ENCODE measurements around the gene MRPL3. TPM values are rescaled to one million over a fixed set of nuclear protein-coding genes. Genes with fewer than 3 reads are reported as not detected.

Gene MRPL3
- total RNA-seq, 1 experiment from 2014 or later: 164 TPM

DNA sequence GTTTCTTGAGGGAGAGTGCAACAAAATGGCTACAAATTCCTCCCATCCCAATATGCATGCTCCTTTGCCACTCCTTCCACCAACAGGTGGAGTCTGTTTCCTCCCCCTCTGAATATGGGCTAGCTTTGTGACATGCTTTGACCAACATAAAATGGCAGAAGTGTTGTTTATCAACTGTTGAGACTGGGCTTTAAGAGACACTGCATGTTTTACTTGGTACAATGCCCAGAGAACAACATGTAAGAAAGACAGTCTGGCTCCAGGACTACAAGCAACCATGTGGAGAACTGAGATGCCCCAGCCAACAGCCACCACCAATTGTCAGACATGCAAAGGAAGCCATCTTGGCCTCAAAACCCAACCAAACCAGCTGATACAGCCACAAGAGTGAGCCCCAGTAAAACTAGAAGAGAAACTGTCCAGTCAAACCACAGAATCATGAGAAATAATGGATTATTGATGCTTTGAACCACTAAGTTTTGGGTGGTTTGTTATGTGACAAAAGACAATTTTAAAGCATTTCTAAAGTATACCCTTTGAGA, 80.7 kb downstream of the MRPL3 start:
- no peaks in the 10 kb centered on the region for H3K27me3 ChIP-seq (replicated peaks)
- H3K4me3 ChIP-seq: no peak overlapping the region
- H3K4me1 ChIP-seq (replicated peaks): no peaks in the 10 kb centered on the region
- no peaks in the 10 kb centered on the region for H3K9me3 ChIP-seq (replicated peaks)
- no peak for DNase-seq (ENCODE audit: low read depth in 1 of 2, low spot score in 2 of 2)
- no peaks in the 10 kb centered on the region for H3K36me3 ChIP-seq
- no peak overlapping the region for H3K27ac ChIP-seq

DNA sequence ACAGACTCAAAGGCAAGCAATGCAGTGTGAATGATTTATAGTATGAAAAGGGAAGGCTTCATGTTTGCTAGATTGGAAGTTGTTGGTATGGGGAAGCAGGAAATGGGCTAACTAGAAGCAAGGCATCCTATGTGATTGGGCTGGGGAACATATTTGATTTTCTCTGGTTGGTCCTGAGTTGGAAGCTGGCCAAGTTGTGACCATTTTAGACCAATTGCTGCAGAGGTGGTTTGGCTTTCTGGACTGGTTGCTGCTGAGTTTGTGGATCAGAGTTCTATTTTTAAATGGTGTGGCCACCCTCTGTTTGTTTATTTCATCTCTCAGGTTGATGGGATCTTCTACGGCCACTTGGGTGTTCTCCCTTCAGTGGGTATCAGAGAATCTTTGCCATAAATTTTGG, 81.5 kb downstream of the MRPL3 start:
- Histone ChIP-seq H3K4me3 (no peak overlapping the region), H3K9me3 (replicated peaks) (no peaks in the 10 kb centered on the region), H3K4me1 (replicated peaks) (no peaks in the 10 kb centered on the region), H3K27ac (no peak overlapping the region), H3K36me3 (no peaks in the 10 kb centered on the region), H3K27me3 (replicated peaks) (no peaks in the 10 kb centered on the region)
- no peak for DNase-seq (ENCODE audit: low read depth in 1 of 2, low spot score in 2 of 2)

DNA sequence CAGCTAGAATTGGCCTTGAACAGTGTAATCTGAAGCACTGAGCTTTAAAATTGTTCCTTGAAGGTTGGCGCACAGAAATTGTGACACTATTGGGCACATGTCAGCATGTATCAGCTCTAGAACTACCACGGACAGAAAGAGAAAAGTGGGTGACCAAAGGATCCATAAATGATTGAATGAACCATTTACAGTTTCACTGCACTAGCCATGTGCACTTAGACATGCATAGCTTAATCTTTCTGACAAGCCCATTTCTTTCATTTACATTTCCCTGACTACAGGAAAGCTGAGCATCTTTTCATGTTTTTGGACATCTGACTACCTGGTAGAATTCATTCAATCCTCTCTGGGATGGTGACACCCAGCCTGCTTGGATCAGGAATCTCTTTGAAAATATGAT, 85.0 kb downstream of the MRPL3 start:
- no peaks in the 10 kb centered on the region for H3K4me1 ChIP-seq (replicated peaks)
- H3K4me3 ChIP-seq: no peak overlapping the region
- DNase-seq (ENCODE audit: low read depth in 1 of 2, low spot score in 2 of 2): no peak
- no peaks in the 10 kb centered on the region for H3K9me3 ChIP-seq (replicated peaks)
- H3K27me3 ChIP-seq (replicated peaks): no peaks in the 10 kb centered on the region
- H3K36me3 ChIP-seq: no peaks in the 10 kb centered on the region
- H3K27ac ChIP-seq: no peak overlapping the region

Other genes with a start within 250 kb of the MRPL3 start
- gene NUDT16, start 121.2 kb downstream of the MRPL3 start, total RNA-seq (2014; rRNA removed; shearing (Covaris generic)): 5.8 and 9.0 TPM in 2 replicates